ENCODE measurements around the gene A1BG.
"Not testable (repeated sequence)": the region's sequence is repeated elsewhere in the genome, so short reads cannot be mapped to it uniquely, and the experiment has no call there.

The A1BG gene

GRCh38 chr19:58336820-58337219 lies 16.5 kb downstream of the A1BG start:
- no peak for DNase-seq (ENCODE audit: low read depth)

GRCh38 chr19:58336216-58336615 lies 17.1 kb downstream of the A1BG start:
- DNase-seq (ENCODE audit: low read depth), result no peak

DNA sequence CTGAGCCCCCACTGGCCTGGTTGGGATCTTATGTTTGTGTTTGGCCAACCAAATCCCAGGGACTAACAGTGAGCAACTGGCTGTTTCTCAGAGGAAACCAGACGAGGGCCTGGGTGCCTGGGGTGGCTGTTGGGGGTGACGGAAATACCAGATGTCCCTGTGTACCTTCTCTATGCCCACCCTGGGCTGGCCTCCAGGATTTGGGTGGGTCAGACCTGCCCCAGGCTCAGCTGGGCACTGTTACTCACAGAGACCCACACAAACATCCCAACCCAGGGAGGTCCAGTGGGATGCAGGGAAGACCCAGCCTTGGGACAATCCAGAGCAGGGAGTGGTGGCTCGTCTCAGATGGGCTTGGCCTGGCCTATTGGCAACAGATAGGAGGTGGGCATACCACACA lies 17.7 kb downstream of the A1BG start:
- no peak for DNase-seq (ENCODE audit: low read depth)

- no peak for DNase-seq (ENCODE audit: low read depth)
Measured at GRCh38 chr19:58334691-58335249, 18.5 kb downstream of the A1BG start.

DNA sequence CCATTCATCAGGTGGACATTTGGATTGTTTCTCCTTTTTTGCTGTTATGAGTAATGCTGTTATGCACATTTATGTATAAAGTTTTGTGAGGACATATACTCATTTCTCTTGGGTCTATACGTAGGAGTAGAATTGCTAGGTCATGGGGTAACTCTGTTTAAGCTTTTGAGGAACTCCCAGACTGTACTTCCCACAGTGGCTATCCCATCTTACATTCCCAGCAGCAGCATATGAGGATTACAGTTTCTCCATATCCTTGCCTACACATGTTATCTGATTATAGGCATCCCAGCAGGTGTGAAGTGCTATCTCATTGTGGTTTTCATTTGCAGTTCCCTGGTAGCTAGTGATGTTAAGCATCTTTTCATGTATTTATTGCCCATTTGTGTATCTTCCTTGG lies 20.6 kb downstream of the A1BG start:
- DNase-seq (ENCODE audit: low read depth), result no peak

GRCh38 chr19:58330458-58330857 lies 22.8 kb downstream of the A1BG start:
- no peak for DNase-seq (ENCODE audit: low read depth)

DNA sequence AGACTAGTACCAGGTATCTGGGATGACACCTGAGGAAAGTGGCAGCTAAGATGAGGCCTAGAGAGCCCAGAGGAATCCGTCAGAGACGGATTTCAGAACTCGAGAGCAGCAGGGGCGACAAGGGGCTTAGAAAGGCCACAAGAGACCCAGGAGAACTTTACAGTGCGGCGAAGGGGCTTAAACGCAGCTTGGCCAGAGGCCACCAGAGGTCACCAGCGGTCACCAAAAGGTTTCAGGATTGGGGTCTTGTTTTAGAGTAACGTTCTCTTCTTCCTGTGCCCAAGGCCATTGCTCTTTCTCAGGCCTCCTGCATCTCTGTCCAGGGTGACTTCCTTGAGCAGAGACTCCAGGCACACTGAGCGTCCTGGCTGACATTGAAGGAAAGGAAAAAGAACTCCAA lies 24.3 kb downstream of the A1BG start:
- DNase-seq (ENCODE audit: low read depth), result no peak

GRCh38 chr19:58326914-58327726 lies 26.2 kb downstream of the A1BG start, which contains the start of gene ZSCAN22:
ZSCAN22 (plus strand) TSS chr19:58326994; CDS start chr19:58334803, 7,809 bp downstream.
- peak; percentile 89 for DNase-seq (ENCODE audit: low read depth)

- DNase-seq (ENCODE audit: low read depth), result no peak
Measured at GRCh38 chr19:58326501-58326913, 26.8 kb downstream of the A1BG start.

GRCh38 chr19:58325311-58326022 lies 27.8 kb downstream of the A1BG start:
- no peak for DNase-seq (ENCODE audit: low read depth)

DNA sequence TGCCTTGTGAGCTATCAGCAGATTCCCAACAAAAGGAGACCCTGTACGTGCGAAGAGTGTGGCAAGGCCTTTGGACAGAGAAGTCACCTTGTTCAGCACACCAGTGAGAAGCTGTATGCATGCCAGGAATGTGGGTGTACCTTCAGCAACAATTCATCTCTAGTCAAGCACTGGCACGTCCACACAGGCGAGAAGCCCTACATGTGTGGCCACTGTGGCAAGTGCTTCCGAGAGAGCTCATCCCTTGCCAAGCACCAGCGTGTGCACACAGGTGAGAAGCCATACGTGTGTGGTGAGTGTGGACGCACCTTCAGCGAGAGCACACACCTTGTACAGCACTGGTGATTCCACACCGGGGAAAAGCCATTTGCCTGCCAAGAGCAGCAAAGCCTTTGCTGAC lies 34.1 kb downstream of the A1BG start:
- no peak for DNase-seq (ENCODE audit: low read depth)

DNA sequence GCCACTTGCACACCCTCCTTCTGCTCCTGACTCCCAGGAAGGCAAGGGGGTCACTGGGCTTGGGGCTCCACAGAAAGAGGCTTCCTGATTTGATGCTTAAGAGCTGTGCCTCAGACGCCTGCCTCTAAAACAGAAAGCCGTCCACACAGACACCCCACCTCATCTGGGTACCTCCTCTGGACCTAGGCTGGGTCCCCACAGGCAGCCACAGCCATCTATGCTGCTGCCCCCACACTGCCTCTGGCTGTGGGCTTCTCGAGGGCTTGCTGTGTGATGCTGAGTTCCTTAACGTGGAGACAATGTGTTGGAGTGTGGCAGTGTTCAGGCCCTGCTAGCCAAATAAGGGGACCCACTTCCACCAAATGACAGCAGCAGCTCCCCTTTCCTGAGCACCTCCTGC lies 35.0 kb downstream of the A1BG start:
- no peak for DNase-seq (ENCODE audit: low read depth)

DNA sequence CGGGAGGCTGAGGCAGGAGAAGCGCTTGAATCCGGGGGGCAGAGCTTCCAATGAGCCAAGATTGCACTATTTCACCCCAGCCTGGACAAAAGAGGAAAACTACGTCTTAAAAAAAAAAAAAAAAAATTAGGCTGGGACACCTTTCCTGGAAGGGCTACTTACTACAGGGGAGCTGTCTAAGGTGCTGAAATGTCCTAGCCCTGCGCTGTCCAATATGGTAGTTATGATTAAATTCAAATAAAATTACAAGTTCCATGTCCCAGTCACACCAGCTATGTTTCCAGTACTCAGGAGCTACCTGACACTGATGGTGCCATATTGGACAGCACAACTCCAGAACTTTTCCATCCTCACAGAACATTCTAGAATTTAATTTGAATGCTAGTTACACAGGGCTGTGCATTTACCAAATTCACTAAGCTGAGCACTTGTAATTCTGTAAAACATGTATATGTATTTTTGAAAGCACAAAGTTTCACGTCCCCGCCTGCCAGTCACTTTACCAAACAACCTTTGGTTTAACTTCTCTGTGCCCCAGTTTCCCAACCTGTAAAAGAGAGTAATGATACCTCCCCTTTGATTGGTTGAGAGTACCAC lies 35.7 kb downstream of the A1BG start:
- no peak for DNase-seq (ENCODE audit: low read depth)

- no peak for DNase-seq (ENCODE audit: low read depth)
Measured at GRCh38 chr19:58315580-58315979, 37.7 kb downstream of the A1BG start.

- DNase-seq (ENCODE audit: low read depth), result no peak
Measured at GRCh38 chr19:58311345-58311865, 41.9 kb downstream of the A1BG start.

DNA sequence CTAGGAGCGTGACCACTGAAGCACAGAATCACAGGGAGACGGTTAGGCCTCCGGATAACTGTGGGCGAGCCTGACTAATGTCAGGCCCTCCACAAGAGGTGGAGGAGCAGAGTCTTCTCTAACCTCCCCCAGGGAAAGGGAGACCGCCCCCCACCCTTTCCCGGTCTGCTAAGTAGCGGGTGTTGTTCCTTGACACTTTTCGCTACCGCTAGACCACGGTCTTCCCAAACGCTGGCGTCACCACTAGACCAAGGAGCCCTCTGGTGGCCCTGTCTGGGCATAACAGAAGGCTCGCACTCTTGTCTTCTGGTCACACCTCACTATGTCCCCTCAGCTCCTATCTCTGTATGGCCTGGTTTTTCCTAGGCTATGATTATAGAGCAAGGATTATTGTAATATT lies 42.6 kb downstream of the A1BG start:
- not testable (repeated sequence) for DNase-seq (ENCODE audit: low read depth)

DNA sequence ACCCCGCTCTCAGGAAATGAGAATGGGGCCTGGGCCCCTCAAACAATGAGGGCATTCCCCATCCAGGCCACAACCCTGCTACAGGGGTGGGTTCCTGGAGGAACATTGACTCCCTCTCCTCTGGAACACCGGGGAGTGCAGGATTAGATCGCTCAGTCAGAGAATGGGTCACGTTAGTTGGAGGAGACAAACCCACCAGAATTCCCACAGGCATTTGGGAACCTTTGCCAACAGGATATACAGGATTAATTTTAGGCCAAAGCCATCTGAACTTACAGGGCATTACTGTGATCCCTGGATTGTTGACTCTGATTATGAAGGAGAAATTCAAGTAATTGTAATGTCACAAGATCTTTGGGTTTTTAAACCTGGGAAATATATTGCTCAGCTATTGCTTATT lies 45.6 kb downstream of the A1BG start:
- no peak for DNase-seq (ENCODE audit: low read depth)

DNA sequence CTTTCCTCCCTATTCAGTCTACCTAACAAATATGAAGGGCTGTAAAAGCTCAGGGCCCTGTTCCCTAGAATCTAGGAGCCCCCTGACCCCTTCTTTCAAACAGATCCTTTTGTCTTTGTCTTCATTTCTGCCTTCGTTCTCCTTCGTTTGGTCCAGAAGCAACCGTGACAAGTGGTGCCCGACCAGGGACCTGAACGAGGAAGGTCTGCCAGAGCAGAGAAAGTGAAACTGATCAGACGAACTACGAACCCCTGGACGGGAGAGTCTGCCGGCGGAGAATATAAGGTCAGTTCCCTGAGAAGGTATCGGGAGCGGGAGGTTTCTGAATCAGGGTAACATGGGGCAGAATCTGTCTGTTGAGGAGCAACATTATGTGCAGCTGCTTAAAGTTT lies 47.4 kb downstream of the A1BG start:
- no peak for DNase-seq (ENCODE audit: low read depth)

- DNase-seq (ENCODE audit: low read depth), result peak; percentile 76
Measured at GRCh38 chr19:58305065-58305931, 48.0 kb downstream of the A1BG start, which contains the start of gene ERVK3-1. ERVK3-1 (plus strand) TSS chr19:58305377; CDS start chr19:58312169, 6,792 bp downstream.

- DNase-seq (ENCODE audit: low read depth), result no peak
Measured at GRCh38 chr19:58304748-58305064, 48.6 kb downstream of the A1BG start.

- DNase-seq (ENCODE audit: low read depth), result no peak
Measured at GRCh38 chr19:58304255-58304654, 49.0 kb downstream of the A1BG start.

DNA sequence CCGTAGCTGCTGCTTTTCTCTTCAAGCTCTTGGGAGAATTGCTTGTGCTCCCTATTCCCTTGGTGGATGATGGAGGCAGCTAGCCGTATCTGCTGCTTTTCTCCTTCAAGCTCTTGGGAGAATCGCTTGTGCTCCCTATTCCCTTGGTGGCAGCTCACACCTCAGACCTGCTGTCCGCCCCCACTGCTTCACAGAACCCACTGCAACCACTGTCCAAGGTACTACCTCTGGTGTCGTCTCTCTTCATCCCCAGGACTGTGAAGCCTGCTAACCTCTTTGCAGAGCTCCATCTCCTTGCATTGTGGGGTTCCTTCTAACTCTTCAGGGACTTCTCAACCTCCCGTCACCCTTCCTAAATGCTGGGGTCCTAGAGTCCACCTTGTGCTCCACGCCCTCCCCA lies 52.7 kb downstream of the A1BG start:
- DNase-seq (ENCODE audit: low read depth), result no peak
